Measurements from ENCODE around the gene RAD51B. TPM values are rescaled to one million over a fixed set of nuclear protein-coding genes. Genes with fewer than 3 reads are reported as not detected.

The RAD51B gene
- total RNA-seq, 1 experiment from 2014 or later = 20.0 TPM

DNA sequence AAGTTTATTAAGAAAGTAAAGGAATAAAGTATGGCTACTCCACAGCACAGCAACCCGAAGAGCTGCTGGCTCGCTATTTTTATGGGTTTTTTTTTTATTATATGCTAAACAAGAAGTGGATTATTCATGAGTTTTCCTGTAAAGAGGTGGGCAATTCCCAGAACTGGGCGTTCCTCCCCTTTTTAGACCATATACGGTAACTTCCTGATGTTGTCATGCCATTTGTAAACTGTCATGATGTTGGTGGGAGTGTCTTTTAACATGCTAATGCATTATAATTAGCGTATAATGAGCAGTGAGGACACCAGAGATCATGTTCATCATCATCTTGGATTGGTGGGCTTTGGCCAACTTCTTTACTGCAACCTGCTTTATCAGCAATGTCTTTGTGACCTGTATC, 600.8 kb downstream of the RAD51B start:
- Histone ChIP-seq H4K20me1 (ENCODE audit: insufficient read depth) (no peaks in the 10 kb centered on the region), H3K9ac (ENCODE audit: low read length) (no peak overlapping the region), H3K9me3 (ENCODE audit: control insufficient read depth in 1 of 2, insufficient read depth in 1 of 2, low read depth in 1 of 2, low read length in 2 of 2) (no peaks in the 10 kb centered on the region), H3K9me2 (ENCODE audit: insufficient read depth) (no peaks in the 10 kb centered on the region), H3K4me1 (ENCODE audit: control insufficient read depth in 1 of 2, insufficient read depth in 2 of 2, low read length in 2 of 2) (peaks cover 1 to 7% of the 10 kb centered on the region in 2 experiments; a peak in 2 of 4 replicates), H3K4me3 (replicated peaks in 1 of 2; ENCODE audit: low read depth in 1 of 2, low read length in 2 of 2) (no peak overlapping the region), H2AFZ (ENCODE audit: low read depth, low read length, poor library complexity, severe bottlenecking) (no peak overlapping the region), H3K36me3 (ENCODE audit: control insufficient read depth in 1 of 2, insufficient read depth in 2 of 2, low read length in 2 of 2) (no peaks in the 10 kb centered on the region), H3K27me3 (ENCODE audit: insufficient read depth, low read length) (no peaks in the 10 kb centered on the region), H3K4me2 (ENCODE audit: low read length) (no peak overlapping the region), H3K79me2 (ENCODE audit: insufficient read depth, low read length) (no peaks in the 10 kb centered on the region), H3K27ac (ENCODE audit: low read depth, low read length) (no peak overlapping the region)
- intact Hi-C loops (cut with micrococcal nuclease) = no loop called here
- TF ChIP-seq RAD21 (IDR thresholded peaks at IDR 0.05; ENCODE audit: low read depth) (no peak), POLR2A (IDR thresholded peaks at IDR 0.05; ENCODE audit: borderline replicate concordance, extremely low read depth, insufficient read depth, insufficient read length) (no peak), FOSL1 (IDR thresholded peaks at IDR 0.05; ENCODE audit: low read depth) (no peak), EZH2 (IDR thresholded peaks at IDR 0.05) (no peak), POLR2AphosphoS5 (IDR thresholded peaks at IDR 0.05; ENCODE audit: low read depth, low read length) (no peak)
- TF ChIP-seq, protein P1, sequence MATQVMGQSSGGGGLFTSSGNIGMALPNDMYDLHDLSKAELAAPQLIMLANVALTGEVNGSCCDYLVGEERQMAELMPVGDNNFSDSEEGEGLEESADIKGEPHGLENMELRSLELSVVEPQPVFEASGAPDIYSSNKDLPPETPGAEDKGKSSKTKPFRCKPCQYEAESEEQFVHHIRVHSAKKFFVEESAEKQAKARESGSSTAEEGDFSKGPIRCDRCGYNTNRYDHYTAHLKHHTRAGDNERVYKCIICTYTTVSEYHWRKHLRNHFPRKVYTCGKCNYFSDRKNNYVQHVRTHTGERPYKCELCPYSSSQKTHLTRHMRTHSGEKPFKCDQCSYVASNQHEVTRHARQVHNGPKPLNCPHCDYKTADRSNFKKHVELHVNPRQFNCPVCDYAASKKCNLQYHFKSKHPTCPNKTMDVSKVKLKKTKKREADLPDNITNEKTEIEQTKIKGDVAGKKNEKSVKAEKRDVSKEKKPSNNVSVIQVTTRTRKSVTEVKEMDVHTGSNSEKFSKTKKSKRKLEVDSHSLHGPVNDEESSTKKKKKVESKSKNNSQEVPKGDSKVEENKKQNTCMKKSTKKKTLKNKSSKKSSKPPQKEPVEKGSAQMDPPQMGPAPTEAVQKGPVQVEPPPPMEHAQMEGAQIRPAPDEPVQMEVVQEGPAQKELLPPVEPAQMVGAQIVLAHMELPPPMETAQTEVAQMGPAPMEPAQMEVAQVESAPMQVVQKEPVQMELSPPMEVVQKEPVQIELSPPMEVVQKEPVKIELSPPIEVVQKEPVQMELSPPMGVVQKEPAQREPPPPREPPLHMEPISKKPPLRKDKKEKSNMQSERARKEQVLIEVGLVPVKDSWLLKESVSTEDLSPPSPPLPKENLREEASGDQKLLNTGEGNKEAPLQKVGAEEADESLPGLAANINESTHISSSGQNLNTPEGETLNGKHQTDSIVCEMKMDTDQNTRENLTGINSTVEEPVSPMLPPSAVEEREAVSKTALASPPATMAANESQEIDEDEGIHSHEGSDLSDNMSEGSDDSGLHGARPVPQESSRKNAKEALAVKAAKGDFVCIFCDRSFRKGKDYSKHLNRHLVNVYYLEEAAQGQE (IDR thresholded peaks at IDR 0.05; ENCODE audit: low read depth) = no peak
- TF ChIP-seq, protein P2, sequence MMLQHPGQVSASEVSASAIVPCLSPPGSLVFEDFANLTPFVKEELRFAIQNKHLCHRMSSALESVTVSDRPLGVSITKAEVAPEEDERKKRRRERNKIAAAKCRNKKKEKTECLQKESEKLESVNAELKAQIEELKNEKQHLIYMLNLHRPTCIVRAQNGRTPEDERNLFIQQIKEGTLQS (IDR thresholded peaks at IDR 0.05) = no peak
- POLR2A ChIA-PET = no interaction called here
- RAD21 ChIA-PET (ENCODE audit: low non-redundant PET in 1 of 2, low total read pairs in 2 of 2, uncharacterized antibody in 2 of 2, unreplicated experiment in 2 of 2) = no interaction called here
- ATAC-seq (no peak), DNase-seq (ENCODE audit: low read depth, low spot score) (no peak)
- CTCF ChIA-PET = no interaction called here
- BruUV-seq (replicated peaks) = no TSS peak

DNA sequence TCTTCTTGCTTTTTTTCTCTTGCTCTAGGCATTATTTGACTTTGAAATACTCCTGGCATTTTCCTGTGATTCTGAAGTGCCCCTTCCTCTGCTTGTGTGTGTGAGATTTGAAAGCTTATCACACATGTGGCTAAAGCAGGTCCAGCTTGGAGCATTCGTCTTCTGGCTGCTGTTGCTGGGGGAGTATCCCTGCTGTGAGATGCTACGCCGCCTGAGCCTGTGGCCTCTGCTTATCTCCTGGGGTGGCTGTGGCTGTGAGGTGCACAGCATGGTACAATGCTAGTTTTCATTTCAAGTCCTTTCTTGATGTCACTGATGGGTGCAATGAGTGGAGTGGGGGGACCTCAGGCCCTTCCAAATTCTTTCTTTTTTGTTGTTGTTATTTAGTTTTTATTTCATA, 601.5 kb downstream of the RAD51B start:
- no TSS peak for BruUV-seq (replicated peaks)
- Histone ChIP-seq H3K9ac (ENCODE audit: low read length) (no peak overlapping the region), H3K9me3 (ENCODE audit: control insufficient read depth in 1 of 2, insufficient read depth in 1 of 2, low read depth in 1 of 2, low read length in 2 of 2) (no peaks in the 10 kb centered on the region), H3K36me3 (ENCODE audit: control insufficient read depth in 1 of 2, insufficient read depth in 2 of 2, low read length in 2 of 2) (no peaks in the 10 kb centered on the region), H3K4me1 (ENCODE audit: control insufficient read depth in 1 of 2, insufficient read depth in 2 of 2, low read length in 2 of 2) (peaks cover 0 to 5% of the 10 kb centered on the region in 2 experiments; a peak in 1 of 4 replicates), H4K20me1 (ENCODE audit: insufficient read depth) (no peaks in the 10 kb centered on the region), H3K27ac (ENCODE audit: low read depth, low read length) (no peak overlapping the region), H3K9me2 (ENCODE audit: insufficient read depth) (no peaks in the 10 kb centered on the region), H2AFZ (ENCODE audit: low read depth, low read length, poor library complexity, severe bottlenecking) (no peak overlapping the region), H3K4me2 (ENCODE audit: low read length) (no peak overlapping the region), H3K79me2 (ENCODE audit: insufficient read depth, low read length) (no peaks in the 10 kb centered on the region), H3K4me3 (replicated peaks in 1 of 2; ENCODE audit: low read depth in 1 of 2, low read length in 2 of 2) (no peak overlapping the region), H3K27me3 (ENCODE audit: insufficient read depth, low read length) (no peaks in the 10 kb centered on the region)
- CTCF ChIA-PET = no interaction called here
- ATAC-seq (no peak), DNase-seq (ENCODE audit: low read depth, low spot score) (no peak)
- intact Hi-C loops (cut with micrococcal nuclease) = no loop called here
- RAD21 ChIA-PET (ENCODE audit: low non-redundant PET in 1 of 2, low total read pairs in 2 of 2, uncharacterized antibody in 2 of 2, unreplicated experiment in 2 of 2) = no interaction called here
- POLR2A ChIA-PET = no interaction called here
- TF ChIP-seq POLR2A (IDR thresholded peaks at IDR 0.05; ENCODE audit: borderline replicate concordance, extremely low read depth, insufficient read depth, insufficient read length) (no peak), YY1 (IDR thresholded peaks at IDR 0.05; ENCODE audit: extremely low read depth, insufficient replicate concordance, low read depth, low read length) (no peak), JUND (IDR thresholded peaks at IDR 0.05) (no peak), EGR1 (IDR thresholded peaks at IDR 0.05; ENCODE audit: low read depth) (no peak), SP1 (IDR thresholded peaks at IDR 0.05; ENCODE audit: low read depth) (no peak), FOSL1 (IDR thresholded peaks at IDR 0.05; ENCODE audit: low read depth) (no peak), ELF1 (IDR thresholded peaks at IDR 0.05; ENCODE audit: borderline replicate concordance, low read depth) (no peak), SRF (IDR thresholded peaks at IDR 0.05; ENCODE audit: low read depth) (no peak), CBX3 (IDR thresholded peaks at IDR 0.05; ENCODE audit: low read depth) (no peak), POLR2AphosphoS5 (IDR thresholded peaks at IDR 0.05; ENCODE audit: low read depth, low read length) (no peak)
- TF ChIP-seq, protein P3, sequence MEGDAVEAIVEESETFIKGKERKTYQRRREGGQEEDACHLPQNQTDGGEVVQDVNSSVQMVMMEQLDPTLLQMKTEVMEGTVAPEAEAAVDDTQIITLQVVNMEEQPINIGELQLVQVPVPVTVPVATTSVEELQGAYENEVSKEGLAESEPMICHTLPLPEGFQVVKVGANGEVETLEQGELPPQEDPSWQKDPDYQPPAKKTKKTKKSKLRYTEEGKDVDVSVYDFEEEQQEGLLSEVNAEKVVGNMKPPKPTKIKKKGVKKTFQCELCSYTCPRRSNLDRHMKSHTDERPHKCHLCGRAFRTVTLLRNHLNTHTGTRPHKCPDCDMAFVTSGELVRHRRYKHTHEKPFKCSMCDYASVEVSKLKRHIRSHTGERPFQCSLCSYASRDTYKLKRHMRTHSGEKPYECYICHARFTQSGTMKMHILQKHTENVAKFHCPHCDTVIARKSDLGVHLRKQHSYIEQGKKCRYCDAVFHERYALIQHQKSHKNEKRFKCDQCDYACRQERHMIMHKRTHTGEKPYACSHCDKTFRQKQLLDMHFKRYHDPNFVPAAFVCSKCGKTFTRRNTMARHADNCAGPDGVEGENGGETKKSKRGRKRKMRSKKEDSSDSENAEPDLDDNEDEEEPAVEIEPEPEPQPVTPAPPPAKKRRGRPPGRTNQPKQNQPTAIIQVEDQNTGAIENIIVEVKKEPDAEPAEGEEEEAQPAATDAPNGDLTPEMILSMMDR (IDR thresholded peaks at IDR 0.05 in 2 of 3, conservative IDR thresholded peaks at IDR 0.05 in 1 of 3; ENCODE audit: borderline replicate concordance in 1 of 3, insufficient read depth in 1 of 3, low read depth in 2 of 3, low read length in 2 of 3) = no peak
- TF ChIP-seq, protein P4, sequence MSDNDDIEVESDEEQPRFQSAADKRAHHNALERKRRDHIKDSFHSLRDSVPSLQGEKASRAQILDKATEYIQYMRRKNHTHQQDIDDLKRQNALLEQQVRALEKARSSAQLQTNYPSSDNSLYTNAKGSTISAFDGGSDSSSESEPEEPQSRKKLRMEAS (IDR thresholded peaks at IDR 0.05) = no peak

Data from HCT116 (cell line).